ENCODE results near the gene CDV3.

CDV3 gene

GRCh38 chr3:133568294-133569014, 5.0 kb upstream of the CDV3 start:
- no peak for DNase-seq (ENCODE audit: low read depth)

GRCh38 chr3:133570139-133570936, 3.1 kb upstream of the CDV3 start:
- DNase-seq (ENCODE audit: low read depth): no peak

DNA sequence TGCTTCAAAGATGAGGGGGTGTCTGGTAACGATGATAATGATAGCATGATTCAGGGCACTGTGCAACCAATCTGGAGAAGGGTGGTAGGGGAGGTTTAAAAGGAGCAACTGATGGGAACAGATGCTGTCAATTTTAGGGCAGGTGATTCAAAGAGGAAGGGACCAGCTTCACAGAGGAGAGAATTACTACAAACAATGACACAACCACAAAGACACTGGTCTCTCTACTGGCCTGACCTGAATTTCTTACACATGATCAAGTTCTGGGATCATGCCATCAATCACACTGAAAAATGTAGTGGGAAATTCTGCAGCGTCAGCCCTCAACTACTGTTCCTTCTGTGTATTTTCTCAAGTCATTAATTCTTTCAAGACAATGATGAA, 2.6 kb upstream of the CDV3 start:
- no peak for DNase-seq (ENCODE audit: low read depth)

GRCh38 chr3:133572158-133573053, 1.1 kb upstream of the CDV3 start:
- no peak for DNase-seq (ENCODE audit: low read depth)

DNA sequence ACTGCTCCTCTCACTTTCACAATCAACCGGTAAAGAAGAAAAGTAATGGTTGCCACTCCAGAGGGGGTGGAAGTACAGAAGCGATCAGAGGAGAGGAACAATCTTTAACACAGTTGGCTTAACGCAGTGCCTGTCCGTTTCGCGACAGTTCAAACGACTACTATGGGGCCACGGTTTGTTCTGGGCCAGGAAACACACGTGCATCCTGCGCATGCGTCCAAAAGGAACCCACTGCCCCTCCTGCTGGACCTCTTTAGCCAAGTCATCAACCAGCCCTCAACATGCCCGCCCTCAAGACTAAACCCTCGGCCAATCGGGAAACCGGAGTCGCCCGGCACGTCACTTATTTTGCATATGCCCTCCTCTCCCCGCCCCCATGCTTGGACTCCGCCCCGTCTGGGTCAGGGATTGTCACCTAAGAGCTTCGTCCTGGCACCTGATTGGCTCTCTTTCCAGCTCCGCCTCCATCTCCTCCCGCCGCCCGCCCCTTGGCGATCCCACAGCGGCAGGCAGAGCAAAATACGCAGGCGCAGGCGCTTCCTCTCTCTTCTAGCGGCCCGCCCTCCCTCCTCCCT, 345 bp upstream of the CDV3 start:
- peak; percentile 100 for DNase-seq (ENCODE audit: low read depth)

DNA sequence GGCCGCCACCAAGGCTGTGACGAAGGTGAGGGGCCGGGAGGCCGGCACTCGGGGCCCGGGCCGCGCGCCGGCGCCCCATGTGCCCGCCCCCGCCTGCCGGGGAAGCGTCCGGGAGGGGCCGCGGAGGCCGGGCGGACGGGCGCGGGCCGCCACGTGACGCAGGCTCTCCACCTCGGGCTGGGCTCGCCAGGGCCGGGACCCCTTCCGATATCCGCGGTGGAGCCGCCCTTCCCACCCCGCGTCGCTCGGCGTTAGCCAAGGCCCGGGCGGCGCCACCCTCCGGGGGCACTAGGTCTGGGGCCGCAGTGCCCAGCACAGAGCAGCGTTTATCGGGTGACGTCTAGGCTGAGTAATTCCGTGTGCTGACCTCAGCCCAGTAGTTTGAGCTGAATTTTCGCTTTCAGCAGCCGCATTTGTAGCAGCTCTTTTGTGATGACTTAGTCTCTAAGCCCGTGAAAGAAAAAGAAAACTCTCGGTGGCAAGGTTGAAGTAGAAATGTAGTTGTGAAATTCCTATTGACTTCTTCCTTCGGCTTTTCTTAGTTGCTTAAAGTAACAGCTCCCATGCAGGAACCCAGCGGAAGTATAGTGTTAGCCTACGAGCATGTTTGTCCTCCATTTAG, 885 bp downstream of the CDV3 start:
- peak; percentile 31 for DNase-seq (ENCODE audit: low read depth)

GRCh38 chr3:133575086-133575485, 1.6 kb downstream of the CDV3 start:
- DNase-seq (ENCODE audit: low read depth): no peak

- DNase-seq (ENCODE audit: low read depth): no peak
Measured at GRCh38 chr3:133576169-133576568, 2.7 kb downstream of the CDV3 start.

DNA sequence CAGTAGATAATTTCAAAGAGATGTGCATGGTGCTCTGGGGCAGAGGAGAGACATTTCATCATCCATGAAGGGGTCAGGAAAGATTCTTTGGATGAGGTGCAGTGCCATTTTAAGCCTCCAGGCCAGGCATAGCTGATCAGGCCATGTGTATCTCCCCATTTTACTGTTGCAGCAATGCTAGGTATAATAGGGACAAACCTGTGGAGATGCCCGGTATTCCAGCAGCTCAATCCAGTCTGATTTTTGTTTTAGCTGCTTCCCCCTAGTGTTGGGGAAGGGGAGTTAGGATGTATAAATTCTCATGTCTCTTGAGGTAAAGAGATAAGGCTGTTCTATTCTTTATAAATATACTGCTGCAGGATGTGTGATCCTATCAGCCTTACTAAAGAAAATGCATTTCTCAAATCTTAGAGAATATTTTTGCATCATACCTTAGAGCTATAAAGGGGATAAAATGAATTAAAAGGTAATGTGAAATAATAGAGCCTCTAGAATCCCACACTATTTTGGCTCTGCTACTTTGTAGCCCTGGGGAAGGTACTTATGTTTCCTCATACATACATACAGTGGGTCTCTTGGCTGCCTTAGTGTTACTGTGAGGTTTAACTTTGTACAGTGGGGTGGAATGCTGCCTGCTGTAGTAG, 5.2 kb downstream of the CDV3 start:
- DNase-seq (ENCODE audit: low read depth): no peak

DNA sequence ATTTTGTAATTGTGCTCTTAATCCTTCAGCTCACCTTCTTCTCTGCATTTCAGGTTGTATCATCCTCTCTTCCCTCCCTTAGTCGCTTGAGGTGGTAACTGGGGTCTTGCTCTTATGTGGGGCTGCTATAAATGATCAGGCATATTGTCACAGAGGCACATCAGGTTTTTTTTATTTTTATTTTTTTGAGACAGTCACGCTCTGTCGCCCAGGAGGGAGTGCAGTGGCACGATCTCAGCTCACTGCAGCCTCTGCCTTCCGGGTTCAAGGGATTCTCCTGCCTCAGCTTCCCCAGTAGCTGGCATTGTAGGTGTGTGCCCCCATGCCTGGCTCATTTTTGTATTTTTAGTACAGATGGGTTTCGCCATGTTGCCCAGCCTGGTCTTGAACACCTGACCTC, 9.9 kb downstream of the CDV3 start:
- DNase-seq (ENCODE audit: low read depth): no peak

GRCh38 chr3:133588035-133588434, 14.5 kb downstream of the CDV3 start:
- DNase-seq (ENCODE audit: low read depth): no peak

DNA sequence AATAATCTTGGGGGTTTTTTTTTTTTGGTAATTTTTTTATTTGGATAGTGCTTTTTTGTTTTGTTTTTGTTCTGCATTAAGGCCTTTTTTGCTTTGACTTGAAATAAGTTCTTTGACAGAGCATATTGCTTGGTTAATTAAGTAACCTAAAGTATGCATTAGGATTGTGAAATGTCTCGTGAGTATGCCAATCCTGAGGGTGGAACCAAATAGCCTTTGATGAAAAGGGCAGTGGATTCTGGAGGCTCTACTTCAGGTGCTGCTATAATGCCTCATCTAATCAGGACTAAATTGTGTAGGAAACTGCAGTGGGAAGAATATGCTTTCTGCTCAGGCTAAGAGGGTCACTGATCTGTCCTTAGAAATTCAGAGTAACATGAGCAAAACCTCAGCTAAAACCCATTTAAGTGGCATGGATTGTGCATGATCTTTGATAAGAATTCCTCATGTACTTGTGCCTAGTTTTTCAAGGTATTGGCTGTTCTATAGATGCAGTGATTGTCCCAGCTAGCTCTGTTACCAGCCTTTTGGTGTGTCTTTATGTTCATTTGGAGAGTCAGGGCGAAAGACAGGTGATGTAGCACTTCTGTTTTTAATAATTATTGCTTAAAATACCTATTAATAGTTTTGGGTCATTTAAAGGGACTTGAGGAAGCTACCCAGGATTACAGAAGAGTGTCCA, 15.4 kb downstream of the CDV3 start:
- DNase-seq (ENCODE audit: low read depth): no peak

- DNase-seq (ENCODE audit: low read depth): no peak
Measured at GRCh38 chr3:133589503-133589902, 16.0 kb downstream of the CDV3 start.

GRCh38 chr3:133591271-133591742, 17.8 kb downstream of the CDV3 start:
- DNase-seq (ENCODE audit: low read depth): no peak

GRCh38 chr3:133592843-133593242, 19.4 kb downstream of the CDV3 start:
- DNase-seq (ENCODE audit: low read depth): no peak

GRCh38 chr3:133593243-133593642, 19.8 kb downstream of the CDV3 start:
- DNase-seq (ENCODE audit: low read depth): no peak

DNA sequence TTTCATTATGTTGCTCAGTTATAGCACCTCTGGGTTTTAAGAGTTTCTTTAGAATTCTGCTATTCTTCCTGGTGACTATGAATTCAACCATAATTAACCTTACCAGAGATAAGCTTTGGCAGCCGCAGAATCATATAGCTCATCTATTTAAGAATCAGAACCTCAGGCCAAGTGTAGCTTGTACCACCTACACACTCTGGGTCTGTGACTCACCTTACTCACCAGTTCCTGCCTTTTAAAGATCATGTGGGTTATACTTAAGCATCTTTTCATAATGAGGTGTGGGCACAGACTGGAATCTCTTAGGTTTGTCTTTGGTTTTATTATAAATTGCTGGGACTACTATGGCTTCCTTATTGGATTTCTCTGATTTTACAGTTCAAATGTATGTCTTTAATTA, 21.9 kb downstream of the CDV3 start:
- no peak for DNase-seq (ENCODE audit: low read depth)

DNA sequence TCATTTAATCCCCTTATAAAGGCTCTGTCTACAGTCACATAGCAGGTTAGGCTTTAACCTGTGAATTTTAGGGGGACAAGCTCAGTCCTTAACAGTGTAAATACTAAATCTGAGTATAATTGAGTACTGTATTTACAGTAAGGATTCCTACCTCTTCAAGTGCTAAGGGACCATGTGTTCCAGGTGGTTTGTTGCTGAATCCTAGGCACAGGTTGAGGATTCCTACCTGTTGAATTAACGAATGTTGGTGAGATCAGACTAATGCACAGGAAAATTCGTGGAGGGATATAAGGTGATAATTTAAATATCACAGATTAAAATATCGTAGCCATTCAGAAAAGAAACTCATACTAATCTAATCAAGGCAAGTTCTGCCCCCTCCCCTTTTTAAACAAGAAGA, 24.9 kb downstream of the CDV3 start:
- no peak for DNase-seq (ENCODE audit: low read depth)

DNA sequence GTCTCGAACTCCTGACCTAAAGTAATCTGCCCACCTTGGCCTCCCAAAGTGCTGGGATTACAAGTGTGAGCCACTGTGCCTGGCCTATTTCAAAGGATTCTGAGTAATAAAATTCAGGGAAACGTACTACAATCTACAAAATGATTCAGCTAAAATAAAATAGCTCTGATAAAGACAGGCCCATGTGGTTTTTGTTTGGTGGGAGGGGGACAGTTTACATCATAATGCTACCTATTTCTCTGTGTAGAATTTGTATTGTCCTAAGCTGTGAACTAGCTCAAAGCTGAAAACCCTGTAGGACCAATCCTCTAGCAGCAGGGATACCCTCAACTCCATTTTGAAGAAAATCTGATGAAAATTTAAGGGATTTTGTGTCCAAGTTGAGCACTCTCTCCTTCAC, 25.8 kb downstream of the CDV3 start:
- DNase-seq (ENCODE audit: low read depth): no peak

GRCh38 chr3:133600572-133601081, 27.1 kb downstream of the CDV3 start:
- no peak for DNase-seq (ENCODE audit: low read depth)
